Left renal cortex interstitium (tissue), 4 donors: ENCODE results near the gene GFRA1. TPM values are rescaled to one million over a fixed set of nuclear protein-coding genes. Genes with fewer than 3 reads are reported as not detected.
A peak's percentile ranks its signal among the peaks of the same experiment; 100 is the strongest.

ENCODE experiments used
- DNase-seq, 4 donors: peaks; one replicate each; pipeline ENCODE4 v3.0.0-alpha.2; 2013; ENCODE audit warnings: low read depth in 4 of 4, low spot score in 2 of 4, missing footprints in 1 of 4
- polyA plus RNA-seq, 4 donors: library from polyadenylated mRNA; unstranded; fragments of 120-200 nt; gene quantifications; one replicate each; pipeline ENCODE4 v1.2.1, GENCODE V29; 2013; ENCODE audit not compliant: insufficient read length in 4 of 4

Gene GFRA1
- 10 to 100 TPM; 21.4 to 28.3 (median 24.0) TPM for polyA plus RNA-seq

GRCh38 chr10:116272440-116273283, at the start of gene GFRA1:
Gene GFRA1, minus strand, starts transcription at chr10:116273206. Its CDS starts 1,177 bp downstream, at chr10:116272029.
- no peak for DNase-seq

GRCh38 chr10:116316503-116316902, 43.5 kb upstream of the GFRA1 start:
- DNase-seq = no peak

DNA sequence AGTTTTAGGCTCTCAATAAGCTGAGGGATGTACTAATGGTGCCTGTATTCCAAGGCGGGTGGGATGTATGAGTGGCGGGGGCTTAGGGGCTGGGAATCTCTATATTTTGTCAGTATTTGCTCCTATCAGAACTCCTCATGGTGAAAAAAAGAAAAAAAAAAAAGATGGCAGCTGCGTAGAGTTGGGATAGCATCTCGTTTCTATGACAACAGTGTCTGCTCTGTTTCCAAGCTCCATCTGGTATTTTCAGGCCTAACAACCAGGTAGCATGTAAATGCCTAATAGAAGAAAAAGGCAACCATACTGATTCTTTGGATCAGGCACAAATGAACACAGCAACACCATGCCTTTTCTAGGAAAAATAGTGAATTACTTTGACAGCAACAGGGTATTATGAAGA, 39.5 kb upstream of the GFRA1 start:
- DNase-seq = no peak

DNA sequence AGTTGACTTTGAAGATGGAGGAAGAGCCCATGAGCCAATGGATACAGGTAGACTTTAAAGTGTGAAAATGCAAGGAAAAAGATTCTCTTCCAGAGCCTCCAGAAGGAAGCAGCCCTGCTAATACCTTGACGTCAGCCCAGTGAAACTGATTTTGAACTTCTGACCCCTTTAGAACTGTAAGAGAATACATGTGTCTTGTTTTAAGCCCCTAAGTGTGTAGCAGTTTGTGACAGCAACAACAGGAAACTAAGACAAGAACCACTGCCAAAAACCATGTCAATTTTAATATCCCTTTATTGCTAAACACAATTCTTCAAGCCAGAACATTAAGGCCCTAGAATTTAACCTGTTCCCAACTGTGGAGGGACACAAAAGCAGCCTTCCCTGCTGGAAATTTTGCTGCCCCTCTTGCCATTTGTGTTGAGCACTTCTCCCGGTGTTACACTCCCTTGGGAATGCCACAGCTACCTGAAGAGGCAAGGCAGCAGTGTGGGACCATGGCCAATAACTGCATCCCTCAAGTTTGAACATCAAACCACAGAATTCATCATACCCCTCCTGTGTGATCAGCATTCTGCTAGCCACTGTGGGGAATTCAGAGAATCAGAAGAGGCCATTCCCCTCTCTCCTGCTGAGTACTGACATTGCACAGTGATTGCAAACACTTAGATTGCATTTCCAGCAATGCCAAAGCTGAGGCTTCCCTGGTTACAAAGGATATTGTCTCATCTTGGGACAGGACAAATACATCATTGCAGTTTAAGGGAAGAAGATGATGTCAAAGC, 38.9 kb upstream of the GFRA1 start:
- DNase-seq = no peak

GRCh38 chr10:116311016-116311415, 38.0 kb upstream of the GFRA1 start:
- DNase-seq = no peak

GRCh38 chr10:116307455-116307854, 34.4 kb upstream of the GFRA1 start:
- no peak for DNase-seq

DNA sequence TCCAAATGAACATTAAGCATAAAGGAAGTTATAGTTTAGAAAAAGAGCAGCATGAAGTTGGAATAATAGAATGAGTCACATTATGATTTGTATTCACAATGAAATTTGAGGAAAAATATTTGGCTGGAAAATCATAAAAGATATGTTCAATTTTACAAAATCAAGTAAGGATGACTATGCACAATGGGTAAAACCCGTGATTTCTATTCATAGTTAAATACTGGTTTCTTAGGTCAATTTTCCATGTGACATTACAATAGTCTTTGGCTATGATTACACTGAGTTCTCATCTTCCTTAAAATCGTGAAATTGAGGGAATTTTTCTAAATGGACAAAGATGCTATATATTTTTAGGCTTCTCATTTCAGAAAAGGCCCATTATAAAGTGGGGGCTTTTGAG, 33.8 kb upstream of the GFRA1 start:
- DNase-seq = no peak

GRCh38 chr10:116304923-116305322, 31.9 kb upstream of the GFRA1 start:
- DNase-seq = no peak

- DNase-seq = no peak
Measured at GRCh38 chr10:116300542-116300941, 27.5 kb upstream of the GFRA1 start.

DNA sequence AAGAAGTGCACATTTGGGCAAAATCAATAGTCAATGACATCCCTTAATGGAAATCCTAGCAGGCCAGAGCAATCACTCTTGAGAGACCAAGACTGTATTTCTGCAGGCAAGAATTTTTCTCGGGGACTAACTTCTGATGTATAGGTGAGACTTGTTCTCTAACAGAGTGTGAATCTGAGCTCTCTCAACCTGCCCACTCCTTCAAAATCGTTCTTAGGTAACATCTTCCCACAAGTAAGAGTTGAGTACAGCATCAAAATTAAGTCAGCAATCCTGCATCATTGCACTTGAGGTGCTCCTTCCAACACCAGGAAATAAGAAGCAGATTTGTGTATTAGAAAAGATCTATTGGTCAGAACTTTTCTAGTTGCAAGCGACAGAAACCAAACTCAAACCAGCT, 25.6 kb upstream of the GFRA1 start:
- no peak for DNase-seq

DNA sequence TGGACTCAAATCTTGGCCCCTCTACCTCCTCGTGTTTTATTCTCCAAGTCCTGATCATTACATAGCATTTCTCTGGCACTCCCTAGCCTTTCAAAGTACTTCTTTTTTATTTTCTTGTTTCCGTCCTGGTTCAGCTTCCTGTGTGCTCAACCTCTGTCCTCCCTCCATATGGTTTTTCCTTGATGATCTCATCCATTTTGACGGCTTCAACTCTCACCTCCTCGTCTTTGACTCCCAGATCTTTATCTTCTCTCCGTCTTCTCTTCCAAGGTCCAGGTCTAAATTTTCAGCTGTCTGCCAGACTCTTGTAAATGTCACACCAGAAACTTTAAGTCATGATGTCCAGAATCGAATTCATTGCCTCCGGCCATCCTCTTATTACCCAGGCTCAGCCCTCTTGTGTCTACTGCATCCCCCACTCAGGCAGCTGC, 23.3 kb upstream of the GFRA1 start:
- no peak for DNase-seq

- DNase-seq = no peak
Measured at GRCh38 chr10:116292493-116292892, 19.5 kb upstream of the GFRA1 start.

DNA sequence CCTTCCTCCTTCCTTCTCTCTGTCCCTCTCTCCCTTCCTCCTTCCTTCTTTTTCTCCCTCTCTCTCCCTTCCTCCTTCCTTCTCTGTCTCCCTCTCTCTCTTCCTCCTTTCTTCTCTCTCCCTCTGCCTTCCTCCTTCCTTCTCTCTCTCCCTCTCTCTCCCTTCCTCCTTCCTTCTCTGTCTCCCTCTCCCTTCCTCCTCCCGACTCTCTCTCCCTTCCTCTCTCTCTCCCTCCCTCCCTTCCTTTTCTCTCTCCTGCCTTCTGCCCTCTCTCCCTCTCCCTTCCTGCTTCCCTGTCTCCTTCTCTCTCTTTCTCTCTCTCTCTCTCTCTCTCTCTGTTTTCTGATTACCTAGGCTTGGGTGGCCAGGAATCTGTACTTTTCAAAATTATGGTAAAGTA, 16.6 kb upstream of the GFRA1 start:
- DNase-seq = no peak

GRCh38 chr10:116287906-116288501, 15.0 kb upstream of the GFRA1 start:
- no peak for DNase-seq

- DNase-seq = no peak
Measured at GRCh38 chr10:116286626-116287200, 13.7 kb upstream of the GFRA1 start.

GRCh38 chr10:116281775-116282174, 8.8 kb upstream of the GFRA1 start:
- DNase-seq = no peak

GRCh38 chr10:116278846-116279245, 5.8 kb upstream of the GFRA1 start:
- DNase-seq = no peak

- DNase-seq = no peak
Measured at GRCh38 chr10:116276981-116277380, 4.0 kb upstream of the GFRA1 start.

- peak in 1 of 4 donors; percentile 56 for DNase-seq
Measured at GRCh38 chr10:116274064-116274904, 1.3 kb upstream of the GFRA1 start.
